H9 (cell line): Measurements from ENCODE around the gene UTS2R. TPM values are rescaled to one million over a fixed set of nuclear protein-coding genes. Genes with fewer than 3 reads are reported as not detected.

Experiments
- DNase-seq: peaks from one replicate; pipeline ENCODE4 v3.0.0-alpha.2; 2017
- H2AFZ ChIP-seq: one replicate; pipeline ENCODE4 v1.6.1; 2013; ENCODE audit warnings: mild to moderate bottlenecking, low read length, control low read depth, moderate library complexity
- H2AK5ac ChIP-seq: 2 replicates; pipeline ENCODE4 v1.6.1; 2013; ENCODE audit warnings: low read length, control low read depth, mixed read lengths; ENCODE audit not compliant: insufficient read length
- H2BK120ac ChIP-seq: one replicate; pipeline ENCODE4 v1.6.1; 2013; ENCODE audit warnings: low read depth, mild to moderate bottlenecking, low read length, control low read depth, inconsistent platforms; ENCODE audit not compliant: poor library complexity, severe bottlenecking
- H2BK12ac ChIP-seq: 2 replicates; pipeline ENCODE4 v1.6.1; 2013; ENCODE audit warnings: low read length, control low read depth, mixed read lengths, low read depth; ENCODE audit not compliant: insufficient read length
- H2BK15ac ChIP-seq: 2 replicates; pipeline ENCODE4 v1.6.1; 2013; ENCODE audit warnings: low read depth, low read length, control low read depth
- H2BK20ac ChIP-seq: one replicate; pipeline ENCODE4 v1.6.1; 2013; ENCODE audit warnings: low read depth, mild to moderate bottlenecking, low read length, control low read depth, inconsistent platforms; ENCODE audit not compliant: poor library complexity, severe bottlenecking
- H2BK5ac ChIP-seq: 2 replicates; pipeline ENCODE4 v1.6.1; 2013; ENCODE audit warnings: low read length, control low read depth, mixed read lengths; ENCODE audit not compliant: insufficient read length
- H3K14ac ChIP-seq: 2 replicates; pipeline ENCODE4 v1.6.1; 2013; ENCODE audit warnings: low read length, control low read depth; ENCODE audit not compliant: insufficient read depth
- H3K18ac ChIP-seq: 2 replicates; pipeline ENCODE4 v1.6.1; 2013; ENCODE audit warnings: low read depth, mild to moderate bottlenecking, mixed read lengths, low read length, control low read depth; ENCODE audit not compliant: insufficient read length
- H3K23ac ChIP-seq: 2 replicates; pipeline ENCODE4 v1.6.1; 2013; ENCODE audit warnings: low read length, control low read depth, mixed read lengths, low read depth; ENCODE audit not compliant: insufficient read length
- H3K23me2 ChIP-seq: 2 replicates; pipeline ENCODE4 v1.6.1; 2013; ENCODE audit warnings: low read depth, mild to moderate bottlenecking, mixed read lengths, low read length, control low read depth; ENCODE audit not compliant: insufficient read length, poor library complexity, severe bottlenecking
- H3K27ac ChIP-seq: 2 replicates; pipeline ENCODE4 v1.5.1; 2013; ENCODE audit warnings: low read length, control low read depth, mixed read lengths, low read depth; ENCODE audit not compliant: insufficient read length
- H3K27me3 ChIP-seq: 2 replicates; pipeline ENCODE4 v1.6.1; 2013; ENCODE audit warnings: low read length, control low read depth, inconsistent platforms; ENCODE audit not compliant: insufficient read depth
- H3K4ac ChIP-seq: 2 replicates; pipeline ENCODE4 v1.6.1; 2013; ENCODE audit warnings: low read depth, mild to moderate bottlenecking, control low read depth, inconsistent platforms, low read length, moderate library complexity
- H3K4me1 ChIP-seq: 2 replicates; pipeline ENCODE4 v1.6.1; 2013; ENCODE audit warnings: low read length, control low read depth, inconsistent platforms; ENCODE audit not compliant: insufficient read depth
- H3K4me2 ChIP-seq: 2 replicates; pipeline ENCODE4 v1.6.1; 2013; ENCODE audit warnings: low read length, control low read depth, mixed read lengths; ENCODE audit not compliant: insufficient read length, insufficient read depth
- H3K56ac ChIP-seq: 2 replicates; pipeline ENCODE4 v1.6.1; 2013; ENCODE audit warnings: low read depth, mild to moderate bottlenecking, mixed read lengths, low read length, control low read depth; ENCODE audit not compliant: insufficient read length
- H3K79me1 ChIP-seq: 2 replicates; pipeline ENCODE4 v1.6.1; 2013; ENCODE audit warnings: low read depth, mild to moderate bottlenecking, moderate library complexity, low read length, control low read depth, inconsistent platforms; ENCODE audit not compliant: insufficient read depth, poor library complexity, severe bottlenecking
- H3K79me2 ChIP-seq: 2 replicates; pipeline ENCODE4 v1.6.1; 2013; ENCODE audit warnings: low read length, control low read depth, inconsistent platforms; ENCODE audit not compliant: insufficient read depth
- H3K9ac ChIP-seq: 2 replicates; pipeline ENCODE4 v1.6.1; 2013; ENCODE audit warnings: low read length, control low read depth, mixed read lengths; ENCODE audit not compliant: insufficient read length; ENCODE audit errors: extremely low read depth
- H3K9me3 ChIP-seq: one replicate; pipeline ENCODE4 v1.6.1; 2013; ENCODE audit warnings: low read depth, low read length, inconsistent platforms; ENCODE audit not compliant: control insufficient read depth
- H3T11ph ChIP-seq: one replicate; pipeline ENCODE4 v1.6.1; 2013; ENCODE audit warnings: mild to moderate bottlenecking, low read length, control low read depth, inconsistent platforms
- H4K20me1 ChIP-seq: one replicate; pipeline ENCODE4 v1.6.1; 2013; ENCODE audit not compliant: control insufficient read depth, insufficient read length, insufficient read depth
- H4K5ac ChIP-seq: 2 replicates; pipeline ENCODE4 v1.6.1; 2013; ENCODE audit warnings: low read depth, mild to moderate bottlenecking, mixed read lengths, low read length, control low read depth; ENCODE audit not compliant: insufficient read length
- H4K8ac ChIP-seq: replicated peaks from 2 replicates; pipeline ENCODE4 v1.6.1; 2013; ENCODE audit warnings: low read length, control low read depth, mixed read lengths, low read depth; ENCODE audit not compliant: insufficient read length
- H4K91ac ChIP-seq: 2 replicates; pipeline ENCODE4 v1.6.1; 2013; ENCODE audit warnings: low read depth, mild to moderate bottlenecking, moderate library complexity, mixed read lengths, low read length, control low read depth; ENCODE audit not compliant: insufficient read length
- H3K27ac Mint-ChIP-seq, 3 experiments: 2 replicates in 2 of 3; 3 replicates in 1 of 3; pipeline ENCODE4 v1.8.0; 2020 to 2021; ENCODE audit warnings: mixed read lengths in 3 of 3, mild to moderate bottlenecking in 1 of 3, moderate library complexity in 1 of 3
- H3K27me3 Mint-ChIP-seq: 2 replicates; pipeline ENCODE4 v1.8.0; 2021; ENCODE audit warnings: low read depth, mild to moderate bottlenecking, moderate library complexity, mixed read lengths
- H3K36me3 Mint-ChIP-seq, 3 experiments: 2 replicates in 2 of 3; 3 replicates in 1 of 3; pipeline ENCODE4 v1.8.0; 2020 to 2021; ENCODE audit warnings: low read depth in 3 of 3, mixed read lengths in 3 of 3; ENCODE audit not compliant: insufficient read depth in 1 of 3
- H3K4me1 Mint-ChIP-seq, 2 experiments: 2 replicates each; pipeline ENCODE4 v1.8.0; 2020; ENCODE audit warnings: mixed read lengths in 2 of 2
- H3K4me3 Mint-ChIP-seq, 2 experiments: 2 replicates in 1 of 2; 3 replicates in 1 of 2; pipeline ENCODE4 v1.8.0; 2020 to 2021; ENCODE audit warnings: mild to moderate bottlenecking in 2 of 2, mixed read lengths in 2 of 2, moderate library complexity in 1 of 2
- H3K9me3 Mint-ChIP-seq, 2 experiments: 2 replicates in 1 of 2; 3 replicates in 1 of 2; pipeline ENCODE4 v1.8.0; 2020; ENCODE audit warnings: mild to moderate bottlenecking in 2 of 2, mixed read lengths in 2 of 2, moderate library complexity in 1 of 2
- CTCF ChIP-seq: fragments of 200-600 bp; sonication (generic); conservative IDR thresholded peaks from 3 replicates; pipeline ENCODE4 v1.8.0; 2021; ENCODE audit warnings: antibody characterized with exemption, mild to moderate bottlenecking
- WGBS: extraction: QIAGEN DNeasy Blood & Tissue Kit; methylation state at CpG from one replicate; pipeline ENCODE4 v1.1.7; 2013; ENCODE audit warnings: missing lambda C conversion rate, low lambda C conversion rate, mixed read lengths; ENCODE audit not compliant: insufficient read length; ENCODE audit errors: extremely low coverage; 5-methylcytosine and 5-hydroxymethylcytosine counted together
- total RNA-seq: library from RNA; stranded (reverse); gene quantifications from 2 replicates; pipeline ENCODE4 v1.2.1, GENCODE V29; 2021

The UTS2R gene
- total RNA-seq, 1 experiment from 2014 or later = 0.94 TPM

GRCh38 chr17:82399041-82399441 lies 27.5 kb downstream of the UTS2R start:
- Histone ChIP-seq H2AFZ (no peak overlapping the region), H3K9me3 (no peaks in the 10 kb centered on the region), H3K23me2 (no peaks in the 10 kb centered on the region), H3K27me3 (no peaks in the 10 kb centered on the region), H3K79me1 (no peaks in the 10 kb centered on the region), H2BK5ac (no peak overlapping the region), H3K23ac (no peak overlapping the region), H3K18ac (no peak overlapping the region), H3T11ph (no peak overlapping the region), H3K4me1 (no peaks in the 10 kb centered on the region), H2AK5ac (no peak overlapping the region), H2BK12ac (no peak overlapping the region), H4K5ac (no peak overlapping the region), H4K8ac (no peak overlapping the region), H3K56ac (no peak overlapping the region), H2BK120ac (no peak overlapping the region), H3K9ac (no peak overlapping the region), H3K27ac (no peak overlapping the region), H3K79me2 (no peaks in the 10 kb centered on the region), H2BK15ac (no peak overlapping the region), H3K4ac (no peak overlapping the region), H3K14ac (no peak overlapping the region), H2BK20ac (no peak overlapping the region), H4K20me1 (no peaks in the 10 kb centered on the region), H4K91ac (no peak overlapping the region), H3K4me2 (no peak overlapping the region)
- no peak for DNase-seq
- WGBS = no CpG with 5 or more reads among the region's 13 CpGs
- H3K27ac Mint-ChIP-seq = no peak overlapping the region
- no peak overlapping the region for H3K4me3 Mint-ChIP-seq
- no peaks in the 10 kb centered on the region for H3K27me3 Mint-ChIP-seq
- H3K36me3 Mint-ChIP-seq = peaks cover 2 to 23% (median 21%) of the 10 kb centered on the region in 3 experiments
- no peaks in the 10 kb centered on the region for H3K9me3 Mint-ChIP-seq
- TF ChIP-seq CTCF = no peak
- no peaks in the 10 kb centered on the region; a peak in 1 of 4 replicates for H3K4me1 Mint-ChIP-seq
